DMS53 treated with DMSO at 0.1 percent for 48 hours (cell line): ENCODE data around the gene KANSL1.
A peak's percentile ranks its signal among the peaks of the same experiment; 100 is the strongest.
"Not testable (repeated sequence)": the region's sequence is repeated elsewhere in the genome, so short reads cannot be mapped to it uniquely, and the experiment has no call there.

Experiments used
- DNase-seq: peaks from one replicate; lab custom pipeline; 2025; ENCODE audit not compliant: unreplicated experiment; lab: John Stamatoyannopoulos, UW

Gene KANSL1

DNA sequence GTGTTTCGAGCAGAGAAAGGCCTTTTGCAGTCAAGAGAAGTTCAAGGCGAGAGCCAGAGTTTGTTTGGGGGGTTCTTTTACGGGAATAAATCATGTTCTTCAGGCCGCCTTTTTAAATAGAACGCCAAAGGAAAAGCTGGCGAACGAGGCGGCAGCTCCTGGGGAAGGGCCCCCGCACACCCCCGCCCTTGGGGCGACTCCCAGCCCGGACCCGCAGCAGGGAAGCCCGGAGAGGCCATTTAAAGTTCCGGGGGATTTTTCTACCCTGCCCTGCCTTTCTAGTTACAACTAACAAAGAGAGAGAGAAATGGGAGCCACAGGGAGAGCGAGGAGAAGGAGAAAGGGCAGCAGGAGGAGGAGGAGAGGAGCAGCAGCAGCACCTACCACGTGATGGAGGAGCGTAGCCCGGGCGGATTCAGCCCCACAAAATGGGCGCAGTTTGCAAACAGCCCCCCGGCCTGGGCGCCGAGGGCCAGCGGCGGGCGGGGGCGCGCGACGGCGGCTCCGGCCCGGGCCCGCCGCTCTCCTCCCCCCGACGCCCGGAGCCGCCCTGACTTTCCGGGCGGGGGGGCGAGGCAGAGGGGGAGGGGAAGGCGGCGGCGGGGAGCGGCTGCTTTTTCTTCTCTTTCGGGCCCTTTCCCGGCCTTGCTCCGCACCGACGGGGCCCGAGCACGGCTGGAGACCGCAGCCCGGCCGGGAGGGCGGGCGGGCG is 634 bp downstream of the KANSL1 start:
- peak; percentile 71 for DNase-seq

DNA sequence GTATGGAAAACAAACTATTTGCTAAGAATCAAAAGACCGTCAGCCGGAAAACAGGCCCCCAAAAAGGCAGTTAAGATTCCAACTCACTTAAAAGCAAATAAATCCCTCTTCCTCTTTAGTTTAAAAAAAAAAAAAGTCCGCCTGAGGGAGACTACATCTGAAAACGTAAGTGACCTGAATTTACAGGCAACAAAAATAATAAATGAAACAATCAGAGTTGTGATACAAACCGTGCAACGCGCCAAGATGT is 1.1 kb downstream of the KANSL1 start:
- DNase-seq, result no peak

DNA sequence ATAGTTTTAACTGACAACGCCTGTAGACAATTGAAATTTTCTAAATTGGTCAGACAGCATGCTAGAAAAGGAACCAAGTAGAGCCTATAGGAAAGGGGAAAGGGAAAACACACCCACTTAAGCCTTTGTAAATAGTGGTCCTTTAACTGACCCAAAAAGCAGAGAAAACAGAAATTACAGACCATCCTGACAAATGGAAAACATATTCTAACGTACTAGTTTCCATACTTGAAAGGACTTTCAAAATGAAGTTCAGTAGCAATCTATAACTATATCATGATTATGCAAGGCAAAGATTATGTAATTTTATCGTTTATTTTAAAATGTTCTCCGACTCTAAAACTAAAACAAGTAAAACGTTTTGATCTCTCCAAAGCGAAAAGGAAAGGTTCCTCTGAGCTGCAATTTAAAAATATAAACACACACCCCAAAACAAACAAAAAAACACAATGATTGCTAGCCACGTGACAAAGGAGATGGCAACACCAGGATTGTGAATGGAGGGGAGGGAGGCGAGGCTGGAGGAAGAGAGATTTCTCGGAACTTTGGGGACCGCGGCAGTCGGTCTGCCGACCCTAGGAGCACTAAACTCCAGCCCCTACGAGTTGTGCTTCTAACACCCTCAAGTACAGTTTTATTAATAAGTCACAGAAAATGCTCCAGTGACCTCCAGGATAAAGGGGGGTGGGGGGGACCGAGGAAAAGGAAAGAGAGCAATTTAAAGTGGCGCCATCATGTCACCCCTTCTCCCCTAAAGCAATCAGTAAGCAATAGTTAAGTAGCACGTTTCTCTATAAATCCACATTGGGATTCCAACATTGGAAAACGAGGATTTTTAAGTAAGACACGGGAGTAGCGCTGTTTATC is 1.7 kb downstream of the KANSL1 start:
- no peak for DNase-seq

DNA sequence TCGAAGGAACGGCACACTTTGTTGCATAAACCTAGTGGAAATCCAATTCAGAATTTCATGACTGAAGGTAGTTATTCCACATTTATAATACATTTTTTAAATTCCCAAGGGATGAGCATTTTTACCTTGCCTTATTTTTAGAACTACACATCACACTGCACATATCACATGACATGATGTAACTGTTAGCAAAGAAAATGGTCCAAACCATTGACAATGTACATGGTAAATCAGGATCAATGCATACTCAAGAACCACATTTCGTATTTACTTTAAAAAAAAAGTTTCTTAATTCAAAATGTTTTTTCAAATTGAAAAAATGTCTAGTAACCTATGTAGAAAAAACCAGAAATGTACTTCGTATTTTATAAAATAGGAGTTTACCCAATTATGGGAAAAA is 2.5 kb downstream of the KANSL1 start:
- DNase-seq, result no peak

DNA sequence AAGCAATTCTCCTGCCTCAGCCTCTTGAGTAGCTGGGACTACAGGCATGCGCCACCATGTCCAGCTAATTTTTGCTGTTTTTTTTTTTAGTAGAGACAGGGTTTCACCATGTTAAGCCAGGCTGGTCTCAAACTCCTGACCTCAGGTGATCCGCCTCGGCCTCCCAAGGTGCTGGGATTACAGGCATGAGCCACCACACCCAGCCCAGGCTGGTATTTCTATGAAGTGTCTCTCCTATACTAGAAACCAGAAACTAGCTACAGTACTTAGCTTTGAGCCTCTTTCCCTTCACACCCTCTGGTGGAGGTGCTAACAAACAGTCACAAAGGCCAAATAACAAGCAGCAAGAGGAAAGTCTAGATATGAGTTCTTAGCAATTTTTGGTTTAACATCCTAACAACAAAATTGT is 6.4 kb downstream of the KANSL1 start:
- not testable (repeated sequence) for DNase-seq

DNA sequence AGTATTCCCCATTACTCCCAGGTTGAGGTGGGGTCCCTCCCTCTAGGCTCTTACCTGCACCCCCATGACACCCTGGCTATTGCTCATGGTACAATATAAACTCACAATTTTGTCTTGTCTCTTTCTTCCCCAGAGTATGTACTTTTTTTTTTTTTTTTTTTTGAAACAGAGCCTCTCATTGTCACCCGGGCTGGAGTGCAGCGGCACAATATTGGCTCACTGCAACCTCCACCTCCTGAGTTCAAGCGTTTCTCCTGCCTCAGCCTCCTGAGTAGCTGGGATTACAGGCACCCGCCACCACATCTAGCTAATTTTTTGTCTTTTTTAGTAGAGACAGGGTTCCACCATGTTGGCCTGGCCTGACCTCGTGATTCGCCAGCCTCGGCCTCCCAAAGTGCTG is 8.5 kb downstream of the KANSL1 start:
- no peak for DNase-seq

DNA sequence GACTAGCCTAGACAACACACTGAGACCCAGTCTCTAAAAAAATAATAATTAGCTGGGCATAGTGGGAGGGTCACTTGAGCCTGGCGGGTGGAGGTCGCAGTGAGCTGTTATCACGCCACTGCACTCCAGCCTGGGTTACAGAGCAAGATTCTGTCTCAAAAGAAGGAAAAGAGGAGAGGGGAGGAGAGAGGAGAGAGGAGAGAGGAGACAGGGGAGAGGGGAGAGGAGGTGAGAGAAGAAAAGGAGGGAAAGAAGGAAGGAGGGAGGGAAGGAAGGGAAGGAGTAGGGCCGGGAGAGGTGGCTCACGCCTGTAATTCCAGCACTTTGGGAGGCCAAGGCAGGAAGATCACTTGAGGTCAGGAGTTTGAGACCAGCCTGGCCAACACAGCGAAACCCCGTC is 9.8 kb downstream of the KANSL1 start:
- DNase-seq, result not testable (repeated sequence)

DNA sequence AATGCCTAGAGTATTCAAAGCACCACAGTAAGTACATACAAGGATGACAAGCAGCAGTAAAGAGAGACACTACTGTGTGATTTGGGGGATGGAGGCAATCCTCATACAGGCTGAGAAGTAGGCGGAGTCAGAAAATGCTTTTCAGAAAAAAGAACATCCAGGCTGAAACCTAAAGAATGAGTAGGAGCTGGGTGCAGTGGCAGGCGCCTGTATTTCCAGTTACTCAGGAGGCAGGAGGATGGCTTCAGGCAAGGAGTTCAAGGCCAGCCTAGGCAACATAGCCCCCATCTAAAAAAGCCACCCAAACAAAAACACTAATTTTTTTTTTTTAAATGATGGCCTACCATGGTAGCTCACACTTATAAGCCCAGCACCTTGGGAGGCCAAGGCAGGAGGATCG is 10.3 kb downstream of the KANSL1 start:
- no peak for DNase-seq

DNA sequence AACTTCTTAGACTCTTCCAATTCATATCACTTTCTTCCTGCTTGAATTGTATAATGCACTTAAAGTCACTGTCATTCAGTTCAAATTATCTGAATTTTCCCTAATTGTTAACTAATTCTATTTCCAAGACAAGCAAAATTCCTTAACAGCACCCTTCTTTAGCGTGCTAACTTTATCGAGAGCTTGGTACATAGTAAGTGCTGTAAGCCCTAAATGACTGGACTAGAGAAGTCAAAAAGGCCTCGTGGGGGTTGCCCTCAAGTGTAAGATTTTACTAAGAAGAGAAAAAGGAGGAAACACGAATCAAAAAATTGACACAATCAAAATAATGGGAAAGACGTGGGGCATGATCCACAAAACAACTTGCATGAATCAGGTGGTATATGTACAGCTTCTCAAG is 11.3 kb downstream of the KANSL1 start:
- DNase-seq, result no peak

DNA sequence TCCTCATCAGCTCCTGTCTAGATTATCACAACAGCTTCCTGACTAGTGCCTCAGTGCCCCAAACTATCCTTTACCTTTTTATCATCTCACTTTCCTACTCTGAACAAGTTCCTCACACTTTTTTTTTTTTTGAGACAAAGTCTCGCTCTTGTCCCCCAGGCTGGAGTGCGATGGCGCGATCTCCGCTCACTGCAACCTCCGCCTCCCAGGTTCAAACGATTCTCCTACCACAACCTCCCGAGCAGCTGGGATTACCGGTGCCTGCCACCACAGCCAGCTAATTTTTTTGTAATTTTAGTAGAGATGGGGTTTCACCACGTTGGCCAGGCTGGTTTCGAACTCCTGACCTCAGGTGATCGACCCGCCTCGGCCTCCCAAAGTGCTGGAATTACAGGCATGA is 11.9 kb downstream of the KANSL1 start:
- DNase-seq, result not testable (repeated sequence)

DNA sequence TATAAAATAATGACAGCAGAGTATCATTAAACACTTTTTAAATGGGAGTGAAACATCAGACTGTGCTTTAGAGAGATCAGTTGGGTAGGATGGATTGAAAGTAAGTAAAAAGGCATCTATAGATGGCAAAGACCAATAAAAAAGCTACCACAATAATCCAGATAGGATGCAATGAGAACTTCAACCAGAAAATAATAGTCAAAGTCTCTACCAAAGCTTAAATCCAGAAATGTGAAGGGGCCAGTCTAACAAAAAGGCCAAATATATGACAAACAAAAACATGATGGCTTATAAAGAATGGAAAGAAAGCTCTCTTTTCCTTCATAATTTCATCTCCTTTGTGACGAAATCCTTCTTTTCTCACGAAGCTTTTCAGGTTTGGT is 12.3 kb downstream of the KANSL1 start:
- DNase-seq, result no peak

DNA sequence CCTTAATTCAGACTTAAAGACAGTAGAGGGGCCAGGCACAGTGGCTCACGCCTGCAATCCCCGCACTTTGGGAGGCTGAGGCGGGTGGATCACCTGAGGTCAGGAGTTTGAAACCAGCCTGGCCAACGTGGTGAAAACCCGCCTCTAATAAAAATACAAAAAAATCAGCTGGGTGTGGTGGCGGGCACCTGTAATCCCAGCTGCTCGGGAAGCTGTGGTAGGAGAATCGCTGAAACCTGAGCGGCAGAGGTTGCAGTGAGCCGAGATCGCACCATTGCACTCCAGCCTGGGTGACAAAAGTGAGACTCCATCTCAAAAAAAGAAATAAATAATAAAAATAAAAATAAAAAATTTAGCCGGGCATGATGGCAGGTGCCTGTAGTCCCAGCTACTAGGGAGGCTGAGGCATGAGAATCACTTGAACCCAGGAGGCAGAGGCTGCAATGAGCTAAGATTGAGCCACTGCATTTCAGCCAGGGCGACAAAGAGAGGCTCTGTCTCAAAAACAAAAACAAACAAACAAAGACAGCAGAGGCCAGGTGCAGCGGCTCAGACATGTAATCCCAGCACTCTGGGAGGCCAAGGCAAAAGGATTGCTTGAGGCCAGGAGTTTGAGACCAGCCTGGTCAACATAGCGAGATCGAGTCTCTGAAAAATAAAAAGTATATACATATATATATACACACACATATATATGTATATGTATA is 12.9 kb downstream of the KANSL1 start:
- DNase-seq, result not testable (repeated sequence)

DNA sequence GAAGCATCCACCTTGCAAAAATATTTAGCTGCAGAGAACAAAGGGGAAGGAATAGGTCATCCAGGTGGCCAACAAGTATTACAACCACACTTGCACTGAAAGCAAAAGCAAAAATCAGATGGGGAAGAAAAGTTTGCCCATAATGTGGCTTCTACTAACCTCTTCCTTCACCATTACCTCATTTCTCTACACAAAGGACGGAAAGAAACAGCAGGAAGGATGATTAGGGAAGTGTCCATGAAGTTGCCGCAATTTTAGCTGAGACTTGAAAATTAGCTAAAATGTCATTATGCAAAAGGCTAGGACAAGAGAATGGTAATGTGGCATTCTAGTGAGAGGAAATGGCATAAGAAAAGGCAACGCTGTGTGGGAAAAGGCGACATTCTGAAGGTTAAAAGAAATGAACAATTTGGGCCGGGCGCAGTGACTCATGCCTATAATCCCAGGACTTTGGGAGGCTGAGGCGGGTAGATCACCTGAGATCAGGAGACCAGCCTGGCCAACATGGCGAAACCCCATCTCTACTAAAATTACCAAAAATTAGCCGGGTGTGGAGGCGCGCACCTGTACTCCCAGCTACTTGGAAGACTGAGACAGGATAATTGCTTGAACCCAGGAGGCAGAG is 13.7 kb downstream of the KANSL1 start:
- no peak for DNase-seq

DNA sequence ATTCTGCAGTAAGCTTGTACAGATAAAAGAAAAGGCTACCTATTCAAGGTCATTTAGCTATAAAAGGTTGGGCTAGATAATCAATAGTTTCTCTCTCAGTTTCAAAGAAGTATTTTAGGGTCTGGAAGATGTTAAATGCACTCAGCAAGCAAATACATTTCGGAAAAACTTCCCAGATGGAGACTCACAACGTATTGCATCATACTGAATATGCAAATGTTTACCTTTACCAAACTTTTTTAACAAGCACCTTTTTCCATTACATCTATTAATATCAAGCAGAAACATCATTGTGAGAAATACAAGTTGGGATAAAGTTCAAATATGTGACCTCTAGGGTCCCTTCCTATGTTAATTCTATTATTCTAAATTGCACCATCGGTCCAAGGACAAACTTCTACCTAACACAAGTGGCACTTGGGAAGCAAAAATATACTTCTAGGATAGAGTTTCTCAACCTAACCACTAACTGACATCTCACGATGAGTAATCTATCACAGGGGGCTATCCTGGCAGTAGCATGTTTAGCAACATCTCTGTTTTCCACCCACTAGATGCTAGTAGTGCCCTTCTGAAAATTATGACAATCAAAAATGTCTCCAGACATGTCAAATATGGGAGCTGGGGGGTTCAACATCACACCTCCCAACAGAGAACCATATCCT is 14.5 kb downstream of the KANSL1 start:
- DNase-seq, result no peak

DNA sequence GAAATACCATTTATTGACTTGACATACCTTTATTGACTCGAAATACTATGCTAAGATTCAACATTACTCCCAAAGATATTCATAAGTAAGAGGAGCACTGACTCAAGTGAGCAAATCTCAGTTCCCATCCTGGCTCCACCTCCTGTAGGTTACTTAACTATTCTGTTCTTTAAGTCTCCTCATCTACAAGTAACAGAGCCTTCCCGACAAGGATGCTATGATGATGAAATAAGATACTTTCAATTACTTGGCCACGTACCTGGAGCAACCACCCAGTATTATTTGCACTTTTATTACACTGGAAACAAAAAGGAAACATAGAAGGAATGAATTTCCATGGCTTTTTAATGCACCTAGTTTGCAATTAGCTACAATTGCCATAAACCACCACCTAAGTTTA is 16.3 kb downstream of the KANSL1 start:
- DNase-seq, result no peak

DNA sequence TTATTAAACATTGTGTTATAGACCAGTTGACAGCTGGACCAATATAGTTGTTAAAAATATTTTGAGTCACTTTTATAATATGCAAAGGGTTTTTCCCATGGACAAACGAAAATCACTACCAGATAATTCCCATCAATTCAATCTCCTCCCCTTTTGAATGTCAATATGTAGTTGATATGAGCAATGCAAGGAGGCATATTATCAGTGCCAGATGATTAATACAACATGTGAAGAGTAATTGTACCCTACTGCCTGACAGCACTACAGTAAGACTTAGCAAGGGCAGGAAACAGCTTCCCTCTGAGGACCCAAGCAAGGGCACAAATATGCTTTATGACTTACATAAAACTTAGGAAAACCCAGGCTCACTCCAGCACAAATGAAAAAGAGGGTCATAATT is 17.3 kb downstream of the KANSL1 start:
- DNase-seq, result no peak

DNA sequence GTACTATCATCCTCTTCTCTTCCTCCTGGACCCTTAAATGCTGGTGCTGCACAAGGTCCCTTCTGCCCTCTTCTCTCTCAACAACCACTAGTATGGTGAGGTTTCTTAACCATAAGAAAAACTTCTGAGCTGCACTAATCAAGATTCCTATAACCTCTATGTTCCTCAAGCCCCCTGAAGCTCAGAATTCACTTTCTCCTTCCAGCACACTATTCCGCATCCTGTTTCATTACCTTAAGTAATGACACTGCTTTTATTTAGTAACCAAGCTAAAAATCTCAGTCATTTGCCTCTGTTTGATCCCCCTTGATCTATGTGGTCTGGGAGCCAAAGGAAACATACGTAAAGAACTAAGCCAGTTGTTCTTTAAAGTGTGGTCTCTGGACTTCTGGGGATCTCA is 20.1 kb downstream of the KANSL1 start:
- DNase-seq, result no peak

DNA sequence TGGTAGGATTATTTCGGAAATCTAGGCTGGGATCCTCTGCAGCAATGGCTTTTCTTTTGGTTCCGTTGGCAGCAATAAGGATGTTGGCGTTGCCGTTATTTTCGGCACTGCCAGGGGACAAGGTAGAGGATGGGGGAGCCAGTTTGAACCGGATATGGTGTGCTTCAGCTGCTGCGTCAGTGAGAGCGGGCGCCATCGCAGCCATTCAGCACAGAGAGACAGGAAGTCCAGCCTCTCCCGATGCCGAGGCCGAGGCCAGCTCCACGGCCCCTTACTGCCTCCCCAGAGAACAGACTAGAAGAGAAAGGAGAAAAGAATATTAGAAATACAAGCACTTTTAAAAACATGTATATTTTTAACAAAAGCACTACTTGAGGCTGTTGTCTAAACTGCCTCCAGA is 21.3 kb downstream of the KANSL1 start:
- no peak for DNase-seq

DNA sequence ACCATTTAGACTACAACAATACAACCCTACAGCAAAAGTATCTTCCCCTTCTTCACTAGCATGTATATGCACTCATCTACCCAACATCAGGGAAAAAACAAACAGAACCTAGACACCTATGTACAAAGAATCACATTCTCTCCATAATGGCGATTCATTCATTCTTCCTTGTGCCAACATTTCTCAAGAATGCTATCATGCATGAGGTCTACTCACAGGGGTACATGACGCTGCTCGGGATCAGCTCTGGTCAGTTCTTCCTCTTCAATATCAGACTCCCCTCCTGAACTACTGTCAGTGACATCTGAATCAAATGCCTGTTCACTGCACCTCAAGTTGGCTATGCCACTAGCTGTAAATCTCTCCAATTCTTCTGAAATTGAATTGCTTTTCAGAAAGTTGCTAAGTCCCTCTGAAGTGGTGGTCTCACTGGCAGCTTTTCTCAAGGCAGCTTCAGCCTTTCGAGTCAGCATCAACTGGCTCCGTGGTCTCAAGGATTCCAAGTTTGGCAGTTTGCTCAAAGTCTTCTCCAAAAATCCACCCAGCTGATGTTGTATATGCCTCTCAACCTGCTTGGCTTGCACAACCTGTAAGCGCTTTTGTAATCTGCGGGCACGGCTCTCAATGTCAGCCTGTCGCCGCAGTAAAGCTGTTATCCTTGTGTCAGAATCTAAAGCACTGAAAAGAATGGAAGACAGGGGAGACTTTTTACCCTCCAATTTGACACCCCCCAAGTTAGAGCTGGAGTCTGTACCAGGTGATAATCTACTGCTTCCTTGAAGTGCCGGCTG is 22.4 kb downstream of the KANSL1 start:
- no peak for DNase-seq

DNA sequence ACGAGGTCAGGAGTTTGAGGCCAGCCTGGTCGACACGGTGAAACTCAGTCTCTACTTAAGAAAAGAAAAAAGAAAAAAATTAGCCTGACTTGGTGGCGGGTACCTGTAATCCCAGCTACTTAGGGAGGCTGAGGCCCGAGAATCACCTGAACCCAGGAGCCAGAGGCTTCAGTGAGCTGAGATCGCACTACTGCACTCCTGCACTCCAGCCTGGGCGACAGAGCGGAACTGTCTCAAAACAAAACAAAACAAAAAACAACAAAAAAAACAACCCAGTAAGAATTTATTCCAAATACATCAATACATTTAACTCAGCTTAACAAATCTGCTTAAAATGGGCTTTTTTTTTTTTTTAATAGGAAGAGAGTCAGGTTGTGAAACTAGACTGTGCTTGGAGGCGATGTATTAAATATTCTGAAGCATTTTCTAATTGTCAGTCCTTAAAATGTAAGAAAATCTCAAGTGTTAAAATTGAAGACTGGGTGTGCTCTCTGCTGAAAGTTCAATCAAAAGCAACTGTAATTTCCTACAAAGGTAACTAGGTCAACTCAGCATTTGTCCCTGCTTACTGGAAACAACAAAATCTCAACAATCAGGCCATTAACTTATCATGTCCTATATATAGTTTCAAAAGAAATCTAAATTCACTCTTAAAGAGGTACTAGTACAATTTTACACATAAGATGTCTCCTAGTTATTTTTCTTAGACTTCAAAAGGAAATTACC is 23.2 kb downstream of the KANSL1 start:
- no peak for DNase-seq
